ENCODE measurements around the gene HINFP.

GRCh38 chr11:119114351-119114750 lies 7.0 kb upstream of the HINFP start:
- TF ChIP-seq CTCF (IDR thresholded peaks at IDR 0.05) (no peak), POLR2A (IDR thresholded peaks at IDR 0.05) (no peak)

Data from thyroid gland (tissue), 4 donors.